H1 (cell line): ENCODE measurements around the gene ZXDC. TPM values are rescaled to one million over a fixed set of nuclear protein-coding genes. Genes with fewer than 3 reads are reported as not detected.

ENCODE experiments used
- CTCF ChIA-PET: fragments of 300-600 bp; sonication (Branson Sonifier 250); formaldehyde crosslinking; loops from one replicate; lab custom pipeline; 2021; ENCODE audit not compliant: partially characterized antibody; lab: Charles Lee
- POLR2A ChIA-PET: fragments of 300-600 bp; sonication (Branson Sonifier 250); formaldehyde crosslinking; loops from one replicate; lab custom pipeline; 2021; ENCODE audit warnings: inconsistent platforms; ENCODE audit not compliant: partially characterized antibody; lab: Charles Lee
- DNase-seq, 2 experiments: peaks; one replicate each; pipeline versions ENCODE4 v3.0.0 to v3.0.0-alpha.2; 2010 to 2022; ENCODE audit warnings: low spot score in 2 of 2, low read depth in 1 of 2, mixed read lengths in 1 of 2
- FAIRE-seq: peaks from 2 replicates; lab custom pipeline; 2011; peaks lifted over from hg19 to GRCh38; lab: Jason Lieb, UNC
- H2AFZ ChIP-seq: 2 replicates; pipeline ENCODE4 v1.8.1; 2012; ENCODE audit warnings: low read length, inconsistent platforms
- H2AK5ac ChIP-seq: 2 replicates; pipeline ENCODE4 v1.6.1; 2013; ENCODE audit warnings: low read depth, low read length
- H2BK120ac ChIP-seq: replicated peaks from 2 replicates; pipeline ENCODE3; 2013; ENCODE audit warnings: low read depth, low read length, inconsistent platforms
- H2BK12ac ChIP-seq: 2 replicates; pipeline ENCODE4 v1.6.1; 2013; ENCODE audit warnings: low read depth, low read length
- H2BK15ac ChIP-seq: 2 replicates; pipeline ENCODE4 v1.6.1; 2013; ENCODE audit warnings: low read length
- H2BK20ac ChIP-seq: 2 replicates; pipeline ENCODE4 v1.6.1; 2013; ENCODE audit warnings: low read length
- H2BK5ac ChIP-seq: 2 replicates; pipeline ENCODE4 v1.6.1; 2013; ENCODE audit warnings: low read depth, low read length
- H3K14ac ChIP-seq: 2 replicates; pipeline ENCODE4 v1.6.1; 2013; ENCODE audit warnings: inconsistent platforms; ENCODE audit not compliant: insufficient read length
- H3K18ac ChIP-seq: 2 replicates; pipeline ENCODE4 v1.6.1; 2013; ENCODE audit warnings: low read length; ENCODE audit errors: extremely low read depth
- H3K23ac ChIP-seq: 2 replicates; pipeline ENCODE4 v1.6.1; 2013; ENCODE audit warnings: inconsistent platforms; ENCODE audit not compliant: insufficient read length
- H3K23me2 ChIP-seq: 2 replicates; pipeline ENCODE4 v1.6.1; 2013; ENCODE audit warnings: low read depth, low read length
- H3K27ac ChIP-seq: 2 replicates; pipeline ENCODE4 v1.6.1; 2011; ENCODE audit warnings: low read depth, low read length, inconsistent platforms
- H3K27me3 ChIP-seq, 4 experiments: replicated peaks in 1 of 4; 1 replicate in 1 of 4; 2 replicates in 3 of 4; pipeline versions ENCODE4 v1.6.1 to v1.8.1; 2011 to 2013; ENCODE audit warnings: low read length in 3 of 4, mild to moderate bottlenecking in 3 of 4, inconsistent platforms in 2 of 4, mixed read lengths in 2 of 4, moderate library complexity in 1 of 4; ENCODE audit not compliant: control insufficient read depth in 3 of 4, insufficient read depth in 3 of 4; ENCODE audit errors: extremely low read depth in 1 of 4
- H3K36me3 ChIP-seq, 4 experiments: 2 replicates each; pipeline versions ENCODE4 v1.6.1 to v1.8.1; 2011 to 2013; ENCODE audit warnings: mild to moderate bottlenecking in 4 of 4, low read length in 3 of 4, moderate library complexity in 2 of 4, control low read depth in 1 of 4, inconsistent platforms in 1 of 4; ENCODE audit not compliant: insufficient read depth in 4 of 4, control insufficient read depth in 2 of 4
- H3K4ac ChIP-seq: replicated peaks from 2 replicates; pipeline ENCODE3; 2013; ENCODE audit warnings: low read length, low read depth, mixed read lengths, inconsistent platforms; ENCODE audit not compliant: insufficient read length
- H3K4me1 ChIP-seq, 4 experiments: replicated peaks in 1 of 4; 1 replicate in 1 of 4; 2 replicates in 3 of 4; pipeline versions ENCODE4 v1.6.1 to v1.8.1; 2011 to 2013; ENCODE audit warnings: low read length in 3 of 4, inconsistent platforms in 2 of 4, mixed read lengths in 1 of 4; ENCODE audit not compliant: insufficient read depth in 4 of 4, control insufficient read depth in 3 of 4
- H3K4me2 ChIP-seq, 2 experiments: 2 replicates each; pipeline versions ENCODE4 v1.6.1 to v1.8.1; 2011 to 2013; ENCODE audit warnings: low read depth in 2 of 2, low read length in 2 of 2, control low read depth in 1 of 2, inconsistent platforms in 1 of 2, mild to moderate bottlenecking in 1 of 2; ENCODE audit not compliant: insufficient read depth in 1 of 2
- H3K4me3 ChIP-seq, 4 experiments: fragments of 200-600, 300-600 bp in 1 of 4; sonication (generic), shearing (Covaris generic), sonication (Bioruptor Twin) in 1 of 4; 2 replicates each; pipeline versions ENCODE4 v1.5.1 to v1.8.1; 2011 to 2016; ENCODE audit warnings: low read length in 4 of 4, low read depth in 3 of 4, control low read depth in 2 of 4, inconsistent platforms in 2 of 4, mild to moderate bottlenecking in 2 of 4, mixed read lengths in 1 of 4, moderate library complexity in 1 of 4; ENCODE audit not compliant: insufficient read depth in 2 of 4; ENCODE audit errors: extremely low read depth in 1 of 4
- H3K56ac ChIP-seq: replicated peaks from 2 replicates; pipeline ENCODE3; 2013; ENCODE audit warnings: low read depth, mild to moderate bottlenecking, mixed read lengths, low read length, inconsistent platforms; ENCODE audit not compliant: insufficient read length
- H3K79me1 ChIP-seq: 2 replicates; pipeline ENCODE4 v1.6.1; 2013; ENCODE audit warnings: low read depth, low read length, control low read depth
- H3K79me2 ChIP-seq, 2 experiments: 2 replicates each; pipeline versions ENCODE4 v1.6.1 to v1.8.1; 2012 to 2013; ENCODE audit warnings: low read length in 2 of 2, mild to moderate bottlenecking in 2 of 2, inconsistent platforms in 1 of 2; ENCODE audit not compliant: insufficient read depth in 2 of 2, control insufficient read depth in 1 of 2
- H3K9ac ChIP-seq, 4 experiments: replicated peaks in 1 of 4; 1 replicate in 1 of 4; 2 replicates in 3 of 4; pipeline versions ENCODE4 v1.6.1 to v1.8.1; 2011 to 2013; ENCODE audit warnings: low read depth in 3 of 4, low read length in 3 of 4, control low read depth in 2 of 4, mild to moderate bottlenecking in 2 of 4, moderate library complexity in 2 of 4, inconsistent platforms in 1 of 4; ENCODE audit errors: extremely low read depth in 1 of 4
- H3K9me3 ChIP-seq, 2 experiments: 2 replicates each; pipeline versions ENCODE4 v1.6.1 to v1.8.1; 2012 to 2013; ENCODE audit warnings: mild to moderate bottlenecking in 2 of 2, moderate library complexity in 2 of 2, control low read depth in 1 of 2, inconsistent platforms in 1 of 2, low read depth in 1 of 2, low read length in 1 of 2, mixed read lengths in 1 of 2; ENCODE audit not compliant: insufficient read depth in 2 of 2
- H4K20me1 ChIP-seq, 2 experiments: replicated peaks in 1 of 2; 2 replicates each; pipeline versions ENCODE3 to v1.8.1; 2011 to 2013; ENCODE audit warnings: inconsistent platforms in 2 of 2, low read length in 2 of 2, mild to moderate bottlenecking in 1 of 2; ENCODE audit not compliant: insufficient read depth in 2 of 2, control insufficient read depth in 1 of 2
- H4K5ac ChIP-seq: 2 replicates; pipeline ENCODE4 v1.6.1; 2013; ENCODE audit warnings: low read length, low read depth, mixed read lengths, inconsistent platforms; ENCODE audit not compliant: insufficient read length
- H4K8ac ChIP-seq: 2 replicates; pipeline ENCODE4 v1.8.0; 2013; ENCODE audit warnings: mild to moderate bottlenecking, moderate library complexity, low read length, inconsistent platforms; ENCODE audit not compliant: insufficient read depth; ENCODE audit errors: extremely low read depth
- H4K91ac ChIP-seq: replicated peaks from 2 replicates; pipeline ENCODE3; 2013; ENCODE audit warnings: low read length, mixed read lengths, inconsistent platforms; ENCODE audit not compliant: insufficient read length
- BCL11A ChIP-seq, 2 experiments: IDR thresholded peaks; one replicate each; pipeline ENCODE4 v1.6.1; 2011; ENCODE audit warnings: low read depth in 2 of 2, low read length in 2 of 2, mild to moderate bottlenecking in 2 of 2
- CTCF ChIP-seq, 3 experiments: IDR thresholded peaks; 1 replicate in 2 of 3; 2 replicates in 1 of 3; pipeline versions ENCODE4 v1.5.1 to v1.6.1; 2011; ENCODE audit warnings: low read length in 3 of 3, mild to moderate bottlenecking in 3 of 3, inconsistent platforms in 2 of 3, low read depth in 1 of 3, moderate library complexity in 1 of 3; ENCODE audit not compliant: insufficient read depth in 1 of 3; ENCODE audit errors: control extremely low read depth in 1 of 3
- JUND ChIP-seq: IDR thresholded peaks from 2 replicates; pipeline ENCODE4 v1.6.1; 2011; ENCODE audit warnings: mild to moderate bottlenecking, improper control_type of control experiment, low read length
- RAD21 ChIP-seq, 2 experiments: IDR thresholded peaks in 1 of 2; conservative IDR thresholded peaks in 1 of 2; 2 replicates each; pipeline ENCODE4 v1.6.1; 2011; ENCODE audit warnings: low read depth in 2 of 2, low read length in 2 of 2, improper control_type of control experiment in 1 of 2, inconsistent platforms in 1 of 2, mild to moderate bottlenecking in 1 of 2, moderate library complexity in 1 of 2
- SIX5 ChIP-seq: IDR thresholded peaks from 2 replicates; pipeline ENCODE4 v1.6.1; 2011; ENCODE audit warnings: mild to moderate bottlenecking, low read depth, low read length
- TEAD4 ChIP-seq: IDR thresholded peaks from 2 replicates; pipeline ENCODE4 v1.6.1; 2012; ENCODE audit warnings: low read depth, low read length, inconsistent platforms, mixed read lengths
- USF2 ChIP-seq: IDR thresholded peaks from 2 replicates; pipeline ENCODE4 v1.6.1; 2011; ENCODE audit warnings: low read length, improper control_type of control experiment
- WGBS, 2 experiments: shearing (Covaris generic) in 1 of 2; methylation state at CpG; one replicate each; pipeline versions ENCODE4 v1.1.6 to v1.1.7; 2013 to 2015; ENCODE audit warnings: low lambda C conversion rate in 2 of 2, mixed read lengths in 2 of 2, inconsistent platforms in 1 of 2, low coverage in 1 of 2, missing lambda C conversion rate in 1 of 2; ENCODE audit not compliant: insufficient replicate concordance in 2 of 2, insufficient coverage in 1 of 2, insufficient read length in 1 of 2; ENCODE audit errors: extremely low coverage in 1 of 2, missing lambda C conversion rate in 1 of 2; 5-methylcytosine and 5-hydroxymethylcytosine counted together
- polyA plus RNA-seq, 7 experiments: library from polyadenylated mRNA; depleted of rRNA in 3 of 7; stranded (reverse) in 5 of 7; unstranded in 2 of 7; fragments of >200 nt in 5 of 7; fragments of 200-250 nt in 2 of 7; gene quantifications; 1 replicate in 5 of 7; 2 replicates in 1 of 7; 4 replicates in 1 of 7; pipeline versions ENCODE4 v1.2.1 to v1.2.3, GENCODE V29; 2011 to 2013; ENCODE audit warnings: missing spikeins in 2 of 7, mixed read lengths in 2 of 7
- total RNA-seq: library from RNA; stranded (reverse); fragmentation: NEBNext Ultra II Directional; extraction: Animal tissue kit (Norgen Biotek cat#: 25700); gene quantifications from 2 replicates; pipeline ENCODE4 v1.2.1, GENCODE V29; 2021

The ZXDC gene
- total and polyA plus RNA-seq, 2 of the 8 experiments (the other 6 are each of a cell fraction or from before 2014, with no cell fraction given) = 12.7 to 24.3 TPM

DNA sequence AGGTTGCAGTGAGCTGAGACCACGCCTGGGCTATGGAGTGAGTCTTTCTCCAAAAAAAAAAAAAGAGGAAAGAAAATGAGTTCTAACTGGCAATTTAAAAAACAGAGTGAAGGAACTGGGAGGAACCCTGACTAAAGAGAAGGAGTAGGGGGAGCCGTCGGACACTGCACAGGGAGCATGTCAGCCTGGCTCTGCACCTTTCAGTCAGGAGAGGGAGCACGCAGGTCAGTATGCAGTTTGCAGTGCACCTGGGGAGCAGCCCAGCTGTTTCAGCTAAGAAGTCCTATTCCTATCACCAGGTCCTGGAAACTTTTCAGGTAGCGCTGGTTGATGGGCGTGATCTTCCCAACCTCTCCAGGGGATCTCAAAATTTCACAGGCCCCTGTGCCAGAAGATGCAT is 14.9 kb upstream of the ZXDC start:
- no peak overlapping the region for H3K14ac ChIP-seq
- FAIRE-seq = peak; percentile 50
- H3K9ac ChIP-seq = no peak overlapping the region
- POLR2A ChIA-PET = interaction anchor here (1.3 kb wide), 1 partner anchor 16 kb away, joined by 4 read pairs; no protein-coding TSS in a partner anchor
- no peak overlapping the region for H2BK5ac ChIP-seq
- CTCF ChIA-PET = interaction anchor here (0.9 to 5.7 kb wide), 13 partner anchors 8 to 357 kb away, joined by 3 to 49 read pairs (median 3); no protein-coding TSS in a partner anchor
- H3K79me2 ChIP-seq = no peaks in the 10 kb centered on the region
- H2BK15ac ChIP-seq = no peak overlapping the region
- no peaks in the 10 kb centered on the region for H3K9me3 ChIP-seq
- 77% methylated on average over 6 of the region's 6 CpGs; no CpG with 5 or more reads in 1 of the 2 experiments for WGBS, 2 experiments
- 0 out of 2 replicates have a peak overlapping the region, but pooled peaks have one; percentile 61 for H2BK20ac ChIP-seq
- no peak overlapping the region for H3K27ac ChIP-seq
- no peaks in the 10 kb centered on the region for H3K36me3 ChIP-seq
- no peak overlapping the region for H3K56ac ChIP-seq
- no peak overlapping the region for H3K4me2 ChIP-seq
- H3K23me2 ChIP-seq = 0 out of 2 replicates have a peak, but pooled peaks cover 1% of the 10 kb centered on the region
- H3K4me1 ChIP-seq = peaks cover 0 to 10% (median 4%) of the 10 kb centered on the region in 4 experiments; a peak in 2 of 7 replicates
- no peak overlapping the region for H2BK12ac ChIP-seq
- no peak overlapping the region for H3K23ac ChIP-seq
- no peak for DNase-seq
- H3K4ac ChIP-seq = no peak overlapping the region
- no peaks in the 10 kb centered on the region for H4K20me1 ChIP-seq
- H4K5ac ChIP-seq = no peak overlapping the region
- no peak overlapping the region; the same call in 1 of the 2 replicates for H4K8ac ChIP-seq
- 0 out of 7 replicates have a peak, but pooled peaks cover 0 to 2% (median 0%) of the 10 kb centered on the region in 4 experiments for H3K27me3 ChIP-seq
- peak overlapping the region; percentile 71; the same call in 1 of the 2 replicates for H3K18ac ChIP-seq
- TF ChIP-seq CTCF (IDR thresholded peaks at IDR 0.05; ENCODE audit: control extremely low read depth in 1 of 3, insufficient read depth in 1 of 3, low read depth in 1 of 3, low read length in 3 of 3) (peak in 2 of 3 experiments; percentile 40 to 60; a peak in 2 of 4 replicates), SIX5 (no peak), USF2 (no peak), JUND (no peak), BCL11A (IDR thresholded peaks at IDR 0.05; ENCODE audit: low read depth in 2 of 2, low read length in 2 of 2) (no peak), RAD21 (IDR thresholded peaks at IDR 0.05 in 1 of 2, conservative IDR thresholded peaks at IDR 0.05 in 1 of 2; ENCODE audit: low read depth in 2 of 2, low read length in 2 of 2) (peak; percentile 48 to 55; a peak in 3 of 4 replicates), TEAD4 (no peak)
- TF ChIP-seq, all 59 proteins: peak for 2
- Histone ChIP-seq H2AFZ (no peak overlapping the region), H2BK120ac (no peak overlapping the region), H3K79me1 (no peaks in the 10 kb centered on the region), H3K4me3 (no peak overlapping the region), H2AK5ac (no peak overlapping the region), H4K91ac (peak overlapping the region; percentile 5)
